Measurements from ENCODE around the gene AKAP8L.

Gene AKAP8L

GRCh38 chr19:15448044-15448777 is 29.4 kb upstream of the AKAP8L start:
- H3K4me3 ChIP-seq (replicated peaks in 1 of 2; ENCODE audit: low read depth in 2 of 2, low read length in 2 of 2) = no peak overlapping the region
- no peak for DNase-seq (ENCODE audit: low read depth in 2 of 2)
- TF ChIP-seq CTCF (IDR thresholded peaks at IDR 0.05; ENCODE audit: low read depth, low read length) = no peak

GRCh38 chr19:15447057-15447456 is 28.3 kb upstream of the AKAP8L start:
- H3K4me3 ChIP-seq (replicated peaks in 1 of 2; ENCODE audit: low read depth in 2 of 2, low read length in 2 of 2) = no peak overlapping the region
- no peak for DNase-seq (ENCODE audit: low read depth in 2 of 2)
- no peak for TF ChIP-seq CTCF (IDR thresholded peaks at IDR 0.05; ENCODE audit: low read depth, low read length)

GRCh38 chr19:15445807-15446376 is 27.1 kb upstream of the AKAP8L start:
- no peak for TF ChIP-seq CTCF (IDR thresholded peaks at IDR 0.05; ENCODE audit: low read depth, low read length)
- DNase-seq (ENCODE audit: low read depth in 2 of 2) = no peak
- no peak overlapping the region for H3K4me3 ChIP-seq (replicated peaks in 1 of 2; ENCODE audit: low read depth in 2 of 2, low read length in 2 of 2)

- DNase-seq (ENCODE audit: low read depth in 2 of 2) = no peak
- TF ChIP-seq CTCF (IDR thresholded peaks at IDR 0.05; ENCODE audit: low read depth, low read length) = no peak
- H3K4me3 ChIP-seq (replicated peaks in 1 of 2; ENCODE audit: low read depth in 2 of 2, low read length in 2 of 2) = no peak overlapping the region
These were observed 26.4 kb upstream of the AKAP8L start for GRCh38 chr19:15445227-15445605.

- no peak for TF ChIP-seq CTCF (IDR thresholded peaks at IDR 0.05; ENCODE audit: low read depth, low read length)
- no peak for DNase-seq (ENCODE audit: low read depth in 2 of 2)
- no peak overlapping the region for H3K4me3 ChIP-seq (replicated peaks in 1 of 2; ENCODE audit: low read depth in 2 of 2, low read length in 2 of 2)
These were observed 25.9 kb upstream of the AKAP8L start for GRCh38 chr19:15444505-15445226.

GRCh38 chr19:15443838-15444237 is 25.1 kb upstream of the AKAP8L start:
- no peak for DNase-seq (ENCODE audit: low read depth in 2 of 2)
- H3K4me3 ChIP-seq (replicated peaks in 1 of 2; ENCODE audit: low read depth in 2 of 2, low read length in 2 of 2) = no peak overlapping the region
- TF ChIP-seq CTCF (IDR thresholded peaks at IDR 0.05; ENCODE audit: low read depth, low read length) = no peak

All from cardiac fibroblast (primary cell).